GM19023 (cell line): ENCODE results near the gene SH3TC1.

Experiments used
- ATAC-seq: cut with Tn5 transposase; IDR thresholded peaks from one replicate; pipeline ENCODE4 v1.9.1; 2021; ENCODE audit warnings: mild to moderate bottlenecking, moderate library complexity; ENCODE audit not compliant: unreplicated experiment

The SH3TC1 gene

GRCh38 chr4:8198906-8199593 is at the start of gene SH3TC1:
Gene SH3TC1 (plus strand): TSS chr4:8199290. CDS start chr4:8205195, 5,905 bp downstream.
- peak; percentile 80 for ATAC-seq

GRCh38 chr4:8149664-8150063 is 49.4 kb upstream of the SH3TC1 start:
- ATAC-seq: no peak

GRCh38 chr4:8150152-8151090 is 48.7 kb upstream of the SH3TC1 start:
- no peak for ATAC-seq

- ATAC-seq: no peak
Observed at GRCh38 chr4:8151165-8151650, 47.9 kb upstream of the SH3TC1 start.

- no peak for ATAC-seq
Observed at GRCh38 chr4:8152090-8152864, 46.8 kb upstream of the SH3TC1 start.

GRCh38 chr4:8152865-8153257 is 46.2 kb upstream of the SH3TC1 start:
- no peak for ATAC-seq

DNA sequence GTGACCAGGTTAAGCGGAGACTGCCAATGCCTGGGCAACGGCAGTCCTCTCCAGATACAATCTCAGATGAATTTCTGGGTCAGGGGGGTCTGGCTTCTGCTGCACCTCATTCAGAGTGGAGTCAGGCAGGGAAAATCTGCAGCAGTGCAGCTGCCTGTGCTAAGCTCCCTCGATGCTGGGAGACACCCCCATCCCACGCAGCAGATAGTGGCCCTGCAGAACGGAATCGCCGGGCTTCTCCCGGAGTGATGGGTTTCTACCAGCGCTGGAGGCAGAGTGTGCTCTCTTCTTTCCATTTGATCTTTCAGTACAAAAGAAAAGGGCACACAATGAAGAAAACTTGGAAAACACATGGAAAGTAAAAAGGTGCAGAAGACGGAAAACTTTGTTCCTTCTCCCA is 45.6 kb upstream of the SH3TC1 start:
- no peak for ATAC-seq

DNA sequence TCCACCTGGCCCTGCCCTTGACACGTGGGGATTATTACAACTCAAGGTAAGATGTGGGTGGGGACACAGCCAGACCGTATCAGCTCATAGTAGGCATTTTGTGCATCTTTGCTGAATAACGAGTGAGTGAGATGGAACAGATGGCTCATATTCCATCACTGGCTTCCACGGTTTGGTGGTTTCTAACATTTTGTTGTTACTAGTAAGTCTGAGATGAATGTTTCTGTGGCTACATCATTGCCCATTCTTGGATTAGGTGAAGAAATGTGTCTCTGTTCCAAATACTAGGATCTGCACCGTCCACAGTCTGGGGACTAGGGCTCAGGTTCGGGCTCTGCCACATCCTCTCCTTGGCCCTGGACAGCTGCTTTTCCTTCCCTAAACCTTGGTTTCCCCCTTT is 44.0 kb upstream of the SH3TC1 start:
- no peak for ATAC-seq

DNA sequence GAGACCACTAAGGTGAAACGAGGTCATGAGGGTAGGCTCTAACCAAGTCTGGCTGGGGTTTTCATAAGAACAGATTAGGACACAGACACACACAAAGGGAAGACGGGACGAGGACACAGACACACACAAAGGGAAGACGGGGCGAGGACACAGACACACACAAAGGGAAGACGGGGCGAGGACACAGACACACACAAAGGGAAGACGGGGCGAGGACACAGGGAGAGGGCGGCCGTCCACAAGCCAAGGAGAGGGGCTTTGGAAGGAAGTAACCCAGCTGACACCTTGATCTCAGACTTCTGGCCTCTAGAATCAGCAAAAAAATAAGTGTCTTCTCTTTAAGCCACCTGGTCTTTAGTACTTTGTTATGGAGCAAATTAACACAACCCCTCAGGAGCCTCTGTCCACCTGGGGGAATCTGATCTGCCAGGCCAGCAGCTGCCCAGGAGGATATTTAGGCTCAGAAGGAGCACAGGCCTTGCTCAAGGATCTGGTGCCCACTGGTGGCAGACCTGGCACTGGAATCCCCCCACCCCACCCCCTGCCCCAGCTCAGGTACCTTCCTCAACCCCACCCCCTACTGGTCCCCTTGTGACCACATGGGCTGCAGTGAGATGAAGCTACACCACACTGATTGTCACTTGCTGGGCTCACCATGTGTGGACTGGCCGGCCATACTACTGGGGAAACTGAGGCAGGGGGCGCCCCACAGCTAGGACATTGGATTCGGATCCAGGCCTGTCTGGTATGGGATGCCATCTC is 43.2 kb upstream of the SH3TC1 start:
- no peak for ATAC-seq

GRCh38 chr4:8156617-8157016 is 42.5 kb upstream of the SH3TC1 start:
- ATAC-seq: no peak

DNA sequence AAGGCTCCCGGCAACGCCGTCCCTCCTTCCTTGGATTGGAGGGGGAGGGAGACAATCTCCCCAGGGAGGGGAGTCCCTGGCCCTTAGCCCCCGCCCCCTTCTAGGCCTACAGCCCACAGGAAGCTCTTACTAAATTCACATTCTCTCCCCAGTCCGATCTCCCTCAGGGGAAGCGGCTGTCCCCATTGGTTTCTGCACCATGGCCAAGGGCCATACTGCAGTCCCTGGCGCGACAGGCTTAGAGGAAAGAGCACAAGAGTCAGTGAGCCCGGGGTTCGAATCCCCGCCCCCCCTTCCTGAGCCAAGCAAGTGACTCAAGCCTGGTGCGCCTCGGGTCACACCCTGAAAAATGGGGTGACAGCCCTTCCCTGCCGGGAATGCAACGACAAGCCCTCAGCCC is 41.6 kb upstream of the SH3TC1 start:
- no peak for ATAC-seq

DNA sequence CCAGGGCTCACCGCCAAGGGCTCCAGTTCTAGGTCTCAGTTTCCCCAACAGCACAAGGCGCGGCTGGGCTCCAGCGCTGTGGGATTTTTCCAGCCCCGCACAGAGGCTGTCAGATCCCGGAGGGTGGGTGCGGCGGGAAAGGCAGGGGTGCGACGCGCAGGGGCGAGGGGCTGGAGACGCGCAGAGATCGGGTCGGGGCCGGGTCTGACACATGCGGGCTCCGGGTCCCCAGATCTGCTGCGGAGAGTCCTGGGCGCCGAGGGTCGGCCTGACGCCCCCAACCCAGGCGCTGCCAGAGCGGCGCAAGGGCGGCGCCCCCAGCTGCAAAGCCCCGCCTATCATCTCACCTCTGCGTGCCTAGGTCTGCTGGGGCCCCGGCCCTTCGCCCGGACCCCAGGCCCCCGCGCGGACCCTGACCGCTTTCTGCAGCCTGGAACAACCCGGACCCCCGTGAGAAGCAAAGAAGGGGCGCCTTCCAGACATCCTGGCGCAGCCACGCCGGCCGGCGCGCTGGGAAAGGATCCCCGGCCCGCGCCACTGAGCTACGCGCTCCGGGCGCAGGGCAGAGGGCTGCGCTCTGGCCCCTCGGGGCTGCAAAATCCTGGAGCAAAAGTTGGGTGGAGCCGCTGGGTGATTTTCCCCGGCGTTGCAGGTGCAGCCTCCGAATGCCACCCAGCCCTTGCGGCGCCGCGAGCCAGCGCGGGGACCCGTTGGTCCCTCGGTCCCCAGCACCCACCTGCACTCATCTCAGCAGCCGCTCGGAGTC is 41.0 kb upstream of the SH3TC1 start:
- peak; percentile 2 for ATAC-seq

GRCh38 chr4:8158710-8159536 is 40.2 kb upstream of the SH3TC1 start, which contains the start of gene ABLIM2:
Gene ABLIM2 (minus strand): TSS chr4:8158813. CDS start chr4:8158689, 124 bp downstream.
- ATAC-seq: peak; percentile 93

GRCh38 chr4:8159537-8160232 is 39.4 kb upstream of the SH3TC1 start:
- no peak for ATAC-seq

- ATAC-seq: no peak
Observed at GRCh38 chr4:8160233-8160560, 38.9 kb upstream of the SH3TC1 start.

- no peak for ATAC-seq
Observed at GRCh38 chr4:8160572-8160971, 38.5 kb upstream of the SH3TC1 start.

GRCh38 chr4:8162625-8163024 is 36.5 kb upstream of the SH3TC1 start:
- no peak for ATAC-seq

DNA sequence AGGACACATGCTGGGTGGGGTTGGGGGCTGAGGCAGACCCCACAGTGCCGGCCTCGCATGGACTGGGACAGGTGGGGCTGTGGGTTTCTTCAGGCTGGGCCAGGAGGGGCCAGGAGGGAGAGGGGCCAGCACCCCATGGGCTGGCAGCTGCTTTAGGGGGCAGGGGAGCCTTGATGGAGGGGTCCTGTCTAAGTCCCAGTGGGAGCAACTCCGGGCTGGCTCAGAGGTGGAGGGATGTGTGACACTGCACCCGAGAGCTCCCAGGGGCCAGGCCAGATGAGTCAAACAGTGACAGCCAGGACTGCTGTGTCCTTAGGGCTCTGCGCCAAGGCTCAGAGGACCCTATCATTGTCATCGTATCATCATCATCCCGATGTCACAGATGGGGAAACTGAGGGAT is 36.1 kb upstream of the SH3TC1 start:
- no peak for ATAC-seq
